ENCODE data around the gene NTMT1.

The NTMT1 gene

GRCh38 chr9:129646654-129647053, 20.7 kb downstream of the NTMT1 start:
- H3K36me3 ChIP-seq (ENCODE audit: control insufficient read depth, insufficient read depth, low read length), result no peaks in the 10 kb centered on the region
- H3K4me3 ChIP-seq (ENCODE audit: low read length), result no peak overlapping the region

GRCh38 chr9:129647635-129648034, 21.7 kb downstream of the NTMT1 start:
- no peak overlapping the region for H3K9ac ChIP-seq (ENCODE audit: low read length)
- H3K36me3 ChIP-seq (ENCODE audit: control insufficient read depth, insufficient read depth, low read length), result no peaks in the 10 kb centered on the region
- no peaks in the 10 kb centered on the region for H3K4me1 ChIP-seq (ENCODE audit: control insufficient read depth, insufficient read depth, low read length)
- H3K9me3 ChIP-seq (ENCODE audit: control insufficient read depth, low read length), result no peaks in the 10 kb centered on the region
- H3K27me3 ChIP-seq (ENCODE audit: control insufficient read depth, insufficient read depth, low read length), result no peaks in the 10 kb centered on the region
- H3K4me3 ChIP-seq (ENCODE audit: low read length), result no peak overlapping the region

More at GRCh38 chr9:129646654-129647053, 20.7 kb downstream of the NTMT1 start:
- H3K4me1 ChIP-seq (ENCODE audit: control insufficient read depth, insufficient read depth, low read length), result no peaks in the 10 kb centered on the region
- no peak overlapping the region for H3K9ac ChIP-seq (ENCODE audit: low read length)
- no peaks in the 10 kb centered on the region for H3K9me3 ChIP-seq (ENCODE audit: control insufficient read depth, low read length)
- no peaks in the 10 kb centered on the region for H3K27me3 ChIP-seq (ENCODE audit: control insufficient read depth, insufficient read depth, low read length)

- Histone ChIP-seq H3K4me1 (ENCODE audit: control insufficient read depth, insufficient read depth, low read length) (no peaks in the 10 kb centered on the region), H3K4me3 (ENCODE audit: low read length) (no peak overlapping the region), H3K9ac (ENCODE audit: low read length) (no peak overlapping the region), H3K9me3 (ENCODE audit: control insufficient read depth, low read length) (no peaks in the 10 kb centered on the region), H3K36me3 (ENCODE audit: control insufficient read depth, insufficient read depth, low read length) (no peaks in the 10 kb centered on the region), H3K27me3 (ENCODE audit: control insufficient read depth, insufficient read depth, low read length) (no peaks in the 10 kb centered on the region)
Observed at GRCh38 chr9:129648092-129648763, 22.3 kb downstream of the NTMT1 start.

- H3K9me3 ChIP-seq (ENCODE audit: control insufficient read depth, low read length), result no peaks in the 10 kb centered on the region
- H3K36me3 ChIP-seq (ENCODE audit: control insufficient read depth, insufficient read depth, low read length), result no peaks in the 10 kb centered on the region
- H3K27me3 ChIP-seq (ENCODE audit: control insufficient read depth, insufficient read depth, low read length), result no peaks in the 10 kb centered on the region
- no peak overlapping the region for H3K4me3 ChIP-seq (ENCODE audit: low read length)
- H3K4me1 ChIP-seq (ENCODE audit: control insufficient read depth, insufficient read depth, low read length), result no peaks in the 10 kb centered on the region
- no peak overlapping the region for H3K9ac ChIP-seq (ENCODE audit: low read length)
Observed at GRCh38 chr9:129648764-129649115, 22.8 kb downstream of the NTMT1 start.

- no peak overlapping the region for H3K4me3 ChIP-seq (ENCODE audit: low read length)
- no peaks in the 10 kb centered on the region for H3K27me3 ChIP-seq (ENCODE audit: control insufficient read depth, insufficient read depth, low read length)
- H3K36me3 ChIP-seq (ENCODE audit: control insufficient read depth, insufficient read depth, low read length), result no peaks in the 10 kb centered on the region
- H3K9me3 ChIP-seq (ENCODE audit: control insufficient read depth, low read length), result no peaks in the 10 kb centered on the region
- peaks cover 8% of the 10 kb centered on the region for H3K4me1 ChIP-seq (ENCODE audit: control insufficient read depth, insufficient read depth, low read length)
- no peak overlapping the region for H3K9ac ChIP-seq (ENCODE audit: low read length)
Observed at GRCh38 chr9:129649726-129650679, 24.0 kb downstream of the NTMT1 start.

GRCh38 chr9:129650680-129651235, 24.8 kb downstream of the NTMT1 start:
- Histone ChIP-seq H3K4me1 (ENCODE audit: control insufficient read depth, insufficient read depth, low read length) (peaks cover 8% of the 10 kb centered on the region), H3K27me3 (ENCODE audit: control insufficient read depth, insufficient read depth, low read length) (no peaks in the 10 kb centered on the region), H3K9ac (ENCODE audit: low read length) (no peak overlapping the region), H3K9me3 (ENCODE audit: control insufficient read depth, low read length) (no peaks in the 10 kb centered on the region), H3K4me3 (ENCODE audit: low read length) (no peak overlapping the region), H3K36me3 (ENCODE audit: control insufficient read depth, insufficient read depth, low read length) (no peaks in the 10 kb centered on the region)

GRCh38 chr9:129653823-129654553, 28.0 kb downstream of the NTMT1 start:
- Histone ChIP-seq H3K36me3 (ENCODE audit: control insufficient read depth, insufficient read depth, low read length) (no peaks in the 10 kb centered on the region), H3K4me1 (ENCODE audit: control insufficient read depth, insufficient read depth, low read length) (peaks cover 8% of the 10 kb centered on the region), H3K9me3 (ENCODE audit: control insufficient read depth, low read length) (no peaks in the 10 kb centered on the region), H3K27me3 (ENCODE audit: control insufficient read depth, insufficient read depth, low read length) (no peaks in the 10 kb centered on the region), H3K4me3 (ENCODE audit: low read length) (no peak overlapping the region), H3K9ac (ENCODE audit: low read length) (peak overlapping the region; percentile 22)

GRCh38 chr9:129654554-129655040, 28.6 kb downstream of the NTMT1 start:
- Histone ChIP-seq H3K27me3 (ENCODE audit: control insufficient read depth, insufficient read depth, low read length) (no peaks in the 10 kb centered on the region), H3K9me3 (ENCODE audit: control insufficient read depth, low read length) (no peaks in the 10 kb centered on the region), H3K36me3 (ENCODE audit: control insufficient read depth, insufficient read depth, low read length) (no peaks in the 10 kb centered on the region), H3K4me3 (ENCODE audit: low read length) (no peak overlapping the region), H3K4me1 (ENCODE audit: control insufficient read depth, insufficient read depth, low read length) (peaks cover 8% of the 10 kb centered on the region), H3K9ac (ENCODE audit: low read length) (peak overlapping the region; percentile 22)

GRCh38 chr9:129655154-129655553, 29.2 kb downstream of the NTMT1 start:
- Histone ChIP-seq H3K4me3 (ENCODE audit: low read length) (no peak overlapping the region), H3K9ac (ENCODE audit: low read length) (no peak overlapping the region), H3K9me3 (ENCODE audit: control insufficient read depth, low read length) (no peaks in the 10 kb centered on the region), H3K36me3 (ENCODE audit: control insufficient read depth, insufficient read depth, low read length) (no peaks in the 10 kb centered on the region), H3K4me1 (ENCODE audit: control insufficient read depth, insufficient read depth, low read length) (peaks cover 8% of the 10 kb centered on the region), H3K27me3 (ENCODE audit: control insufficient read depth, insufficient read depth, low read length) (no peaks in the 10 kb centered on the region)

GRCh38 chr9:129655696-129656095, 29.7 kb downstream of the NTMT1 start:
- no peak overlapping the region for H3K4me3 ChIP-seq (ENCODE audit: low read length)
- H3K27me3 ChIP-seq (ENCODE audit: control insufficient read depth, insufficient read depth, low read length), result no peaks in the 10 kb centered on the region
- no peaks in the 10 kb centered on the region for H3K36me3 ChIP-seq (ENCODE audit: control insufficient read depth, insufficient read depth, low read length)
- no peak overlapping the region for H3K9ac ChIP-seq (ENCODE audit: low read length)
- H3K4me1 ChIP-seq (ENCODE audit: control insufficient read depth, insufficient read depth, low read length), result peaks cover 8% of the 10 kb centered on the region
- no peaks in the 10 kb centered on the region for H3K9me3 ChIP-seq (ENCODE audit: control insufficient read depth, low read length)

DNA sequence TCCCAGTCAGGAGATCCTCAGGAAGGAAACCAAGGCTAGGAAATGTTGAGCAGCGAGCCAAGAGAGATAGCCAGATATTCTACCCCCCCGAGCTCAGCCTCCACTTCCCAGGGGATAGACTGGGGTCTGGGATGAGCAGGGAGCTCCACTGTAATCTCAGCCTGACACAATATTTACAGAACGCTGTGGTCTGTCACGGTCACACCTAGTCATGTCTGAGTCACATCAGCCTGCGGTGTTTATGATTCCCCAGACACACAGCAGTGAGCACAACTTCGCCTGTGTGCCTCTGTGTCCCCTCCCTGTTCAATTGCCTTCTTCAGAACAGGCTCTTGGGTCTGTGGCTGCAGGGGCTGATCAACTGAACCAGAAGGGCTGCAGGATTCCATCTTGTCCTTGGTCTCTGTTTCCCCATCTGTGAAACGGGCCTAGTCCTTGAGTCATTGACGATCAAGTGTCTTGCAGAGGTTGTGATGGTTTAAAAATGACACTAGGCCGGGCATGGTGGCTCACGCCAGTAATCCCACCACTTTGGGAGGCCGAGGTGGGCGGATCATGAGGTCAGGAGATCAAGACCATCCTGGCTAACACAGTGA, 30.9 kb downstream of the NTMT1 start:
- H3K4me3 ChIP-seq (ENCODE audit: low read length), result no peak overlapping the region
- H3K9me3 ChIP-seq (ENCODE audit: control insufficient read depth, low read length), result no peaks in the 10 kb centered on the region
- H3K27me3 ChIP-seq (ENCODE audit: control insufficient read depth, insufficient read depth, low read length), result no peaks in the 10 kb centered on the region
- peaks cover 8% of the 10 kb centered on the region for H3K4me1 ChIP-seq (ENCODE audit: control insufficient read depth, insufficient read depth, low read length)
- H3K9ac ChIP-seq (ENCODE audit: low read length), result no peak overlapping the region
- H3K36me3 ChIP-seq (ENCODE audit: control insufficient read depth, insufficient read depth, low read length), result no peaks in the 10 kb centered on the region
